ENCODE measurements around the gene HYLS1.

DNA sequence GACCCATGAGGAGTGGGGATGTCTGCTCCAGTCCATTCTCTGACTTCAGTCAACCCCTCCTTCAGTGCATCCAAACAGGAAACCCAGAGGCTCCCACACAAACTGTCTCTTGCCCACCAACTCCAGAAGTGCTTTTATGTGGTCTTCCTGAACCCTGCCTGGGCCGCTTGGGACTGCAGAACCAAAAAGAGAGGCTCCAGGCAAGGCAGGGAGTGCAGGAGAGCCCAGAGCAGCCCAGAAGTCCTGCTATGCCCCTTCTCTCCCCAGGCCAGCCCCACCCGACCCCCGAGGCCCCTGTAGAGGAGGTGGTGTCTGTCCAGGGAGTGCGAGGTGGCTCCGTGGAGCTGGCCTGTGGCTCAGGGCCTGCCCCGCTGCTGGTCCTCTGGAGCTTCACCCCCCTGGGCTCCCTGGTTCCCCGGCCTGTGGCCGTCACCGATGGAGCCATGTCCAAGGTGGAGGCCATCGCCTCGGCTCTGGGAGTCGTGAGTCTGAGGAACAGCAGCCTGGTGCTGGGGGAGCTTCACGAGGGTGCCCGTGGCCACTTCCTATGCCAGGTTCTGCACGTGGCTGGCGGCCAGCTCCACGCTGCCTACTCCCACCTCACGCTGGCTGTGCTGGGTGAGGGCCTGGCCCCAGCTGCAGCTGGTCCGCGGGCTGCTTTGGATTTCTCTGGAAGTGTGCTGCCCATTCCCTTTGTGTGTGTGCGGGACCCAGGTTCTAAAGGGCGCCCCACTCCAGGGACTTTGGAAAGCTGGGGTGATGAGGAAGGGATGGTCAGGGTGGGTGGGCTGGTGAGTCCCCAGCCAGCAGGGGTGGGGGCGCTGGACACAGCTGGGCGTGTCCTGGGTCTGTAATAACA, 60.2 kb downstream of the HYLS1 start:
- TF ChIP-seq, protein P1, sequence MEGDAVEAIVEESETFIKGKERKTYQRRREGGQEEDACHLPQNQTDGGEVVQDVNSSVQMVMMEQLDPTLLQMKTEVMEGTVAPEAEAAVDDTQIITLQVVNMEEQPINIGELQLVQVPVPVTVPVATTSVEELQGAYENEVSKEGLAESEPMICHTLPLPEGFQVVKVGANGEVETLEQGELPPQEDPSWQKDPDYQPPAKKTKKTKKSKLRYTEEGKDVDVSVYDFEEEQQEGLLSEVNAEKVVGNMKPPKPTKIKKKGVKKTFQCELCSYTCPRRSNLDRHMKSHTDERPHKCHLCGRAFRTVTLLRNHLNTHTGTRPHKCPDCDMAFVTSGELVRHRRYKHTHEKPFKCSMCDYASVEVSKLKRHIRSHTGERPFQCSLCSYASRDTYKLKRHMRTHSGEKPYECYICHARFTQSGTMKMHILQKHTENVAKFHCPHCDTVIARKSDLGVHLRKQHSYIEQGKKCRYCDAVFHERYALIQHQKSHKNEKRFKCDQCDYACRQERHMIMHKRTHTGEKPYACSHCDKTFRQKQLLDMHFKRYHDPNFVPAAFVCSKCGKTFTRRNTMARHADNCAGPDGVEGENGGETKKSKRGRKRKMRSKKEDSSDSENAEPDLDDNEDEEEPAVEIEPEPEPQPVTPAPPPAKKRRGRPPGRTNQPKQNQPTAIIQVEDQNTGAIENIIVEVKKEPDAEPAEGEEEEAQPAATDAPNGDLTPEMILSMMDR (conservative IDR thresholded peaks at IDR 0.05; ENCODE audit: low read depth in 2 of 2): no peak
- TF ChIP-seq CREB1 (CRISPR knock-in tag; IDR thresholded peaks at IDR 0.05; ENCODE audit: low read depth) (no peak), EZH2phosphoT487 (IDR thresholded peaks at IDR 0.05; ENCODE audit: unreplicated experiment) (no peak), EZH2 (IDR thresholded peaks at IDR 0.05; ENCODE audit: low read depth, unreplicated experiment) (no peak), POLR2AphosphoS5 (IDR thresholded peaks at IDR 0.05; ENCODE audit: low read depth) (no peak)
- TF ChIP-seq, protein P2, sequence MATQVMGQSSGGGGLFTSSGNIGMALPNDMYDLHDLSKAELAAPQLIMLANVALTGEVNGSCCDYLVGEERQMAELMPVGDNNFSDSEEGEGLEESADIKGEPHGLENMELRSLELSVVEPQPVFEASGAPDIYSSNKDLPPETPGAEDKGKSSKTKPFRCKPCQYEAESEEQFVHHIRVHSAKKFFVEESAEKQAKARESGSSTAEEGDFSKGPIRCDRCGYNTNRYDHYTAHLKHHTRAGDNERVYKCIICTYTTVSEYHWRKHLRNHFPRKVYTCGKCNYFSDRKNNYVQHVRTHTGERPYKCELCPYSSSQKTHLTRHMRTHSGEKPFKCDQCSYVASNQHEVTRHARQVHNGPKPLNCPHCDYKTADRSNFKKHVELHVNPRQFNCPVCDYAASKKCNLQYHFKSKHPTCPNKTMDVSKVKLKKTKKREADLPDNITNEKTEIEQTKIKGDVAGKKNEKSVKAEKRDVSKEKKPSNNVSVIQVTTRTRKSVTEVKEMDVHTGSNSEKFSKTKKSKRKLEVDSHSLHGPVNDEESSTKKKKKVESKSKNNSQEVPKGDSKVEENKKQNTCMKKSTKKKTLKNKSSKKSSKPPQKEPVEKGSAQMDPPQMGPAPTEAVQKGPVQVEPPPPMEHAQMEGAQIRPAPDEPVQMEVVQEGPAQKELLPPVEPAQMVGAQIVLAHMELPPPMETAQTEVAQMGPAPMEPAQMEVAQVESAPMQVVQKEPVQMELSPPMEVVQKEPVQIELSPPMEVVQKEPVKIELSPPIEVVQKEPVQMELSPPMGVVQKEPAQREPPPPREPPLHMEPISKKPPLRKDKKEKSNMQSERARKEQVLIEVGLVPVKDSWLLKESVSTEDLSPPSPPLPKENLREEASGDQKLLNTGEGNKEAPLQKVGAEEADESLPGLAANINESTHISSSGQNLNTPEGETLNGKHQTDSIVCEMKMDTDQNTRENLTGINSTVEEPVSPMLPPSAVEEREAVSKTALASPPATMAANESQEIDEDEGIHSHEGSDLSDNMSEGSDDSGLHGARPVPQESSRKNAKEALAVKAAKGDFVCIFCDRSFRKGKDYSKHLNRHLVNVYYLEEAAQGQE (IDR thresholded peaks at IDR 0.05; ENCODE audit: unreplicated experiment): no peak

All from GM23338 (cell line).